ENCODE data around the gene RIMS4. TPM values are rescaled to one million over a fixed set of nuclear protein-coding genes. Genes with fewer than 3 reads are reported as not detected.

Gene RIMS4
- total and polyA plus RNA-seq, 2 of the 13 experiments (the other 11 are each of a cell fraction or from before 2014, with no cell fraction given) = 0.01 to 0.07 TPM

GRCh38 chr20:44776980-44777379 is 33.4 kb downstream of the RIMS4 start (continued):
- TF ChIP-seq ZNF703 (CRISPR knock-in tag; IDR thresholded peaks at IDR 0.05; ENCODE audit: borderline replicate concordance) (no peak), RAD51 (IDR thresholded peaks at IDR 0.05; ENCODE audit: borderline replicate concordance) (no peak), JUN (CRISPR knock-in tag; IDR thresholded peaks at IDR 0.05) (no peak), SNAPC2 (CRISPR knock-in tag; IDR thresholded peaks at IDR 0.05) (0 out of 2 replicates have a peak, but pooled peaks have one; percentile 51), ZNF563 (CRISPR knock-in tag; IDR thresholded peaks at IDR 0.05) (no peak), SALL1 (CRISPR knock-in tag; IDR thresholded peaks at IDR 0.05) (peak; percentile 38; the same call in 1 of the 2 replicates), RXRA (CRISPR knock-in tag; IDR thresholded peaks at IDR 0.05) (no peak), IRF1 (CRISPR knock-in tag; IDR thresholded peaks at IDR 0.05; ENCODE audit: low read depth) (no peak), ZNF20 (CRISPR knock-in tag; IDR thresholded peaks at IDR 0.05) (no peak), AGO1 (IDR thresholded peaks at IDR 0.05; ENCODE audit: low read depth, low read length, poor library complexity, severe bottlenecking) (no peak), ARID5B (CRISPR knock-in tag; IDR thresholded peaks at IDR 0.05) (no peak), TRIM22 (IDR thresholded peaks at IDR 0.05) (no peak), SMYD3 (CRISPR knock-in tag; IDR thresholded peaks at IDR 0.05) (no peak), TBP (CRISPR knock-in tag; IDR thresholded peaks at IDR 0.05) (no peak), THRA (CRISPR knock-in tag; IDR thresholded peaks at IDR 0.05; ENCODE audit: borderline replicate concordance) (peak; percentile 64; the same call in 1 of the 2 replicates), HOXD1 (CRISPR knock-in tag; IDR thresholded peaks at IDR 0.05) (no peak), ZNF280B (CRISPR knock-in tag; IDR thresholded peaks at IDR 0.05; ENCODE audit: borderline replicate concordance) (no peak), ZMYM2 (CRISPR knock-in tag; IDR thresholded peaks at IDR 0.05) (no peak), NR0B2 (CRISPR knock-in tag; IDR thresholded peaks at IDR 0.05) (no peak)
